Measurements from ENCODE around the gene SCG5. TPM values are rescaled to one million over a fixed set of nuclear protein-coding genes. Genes with fewer than 3 reads are reported as not detected.

SCG5 gene
- total RNA-seq, 1 experiment from 2014 or later, result 0.52 TPM

DNA sequence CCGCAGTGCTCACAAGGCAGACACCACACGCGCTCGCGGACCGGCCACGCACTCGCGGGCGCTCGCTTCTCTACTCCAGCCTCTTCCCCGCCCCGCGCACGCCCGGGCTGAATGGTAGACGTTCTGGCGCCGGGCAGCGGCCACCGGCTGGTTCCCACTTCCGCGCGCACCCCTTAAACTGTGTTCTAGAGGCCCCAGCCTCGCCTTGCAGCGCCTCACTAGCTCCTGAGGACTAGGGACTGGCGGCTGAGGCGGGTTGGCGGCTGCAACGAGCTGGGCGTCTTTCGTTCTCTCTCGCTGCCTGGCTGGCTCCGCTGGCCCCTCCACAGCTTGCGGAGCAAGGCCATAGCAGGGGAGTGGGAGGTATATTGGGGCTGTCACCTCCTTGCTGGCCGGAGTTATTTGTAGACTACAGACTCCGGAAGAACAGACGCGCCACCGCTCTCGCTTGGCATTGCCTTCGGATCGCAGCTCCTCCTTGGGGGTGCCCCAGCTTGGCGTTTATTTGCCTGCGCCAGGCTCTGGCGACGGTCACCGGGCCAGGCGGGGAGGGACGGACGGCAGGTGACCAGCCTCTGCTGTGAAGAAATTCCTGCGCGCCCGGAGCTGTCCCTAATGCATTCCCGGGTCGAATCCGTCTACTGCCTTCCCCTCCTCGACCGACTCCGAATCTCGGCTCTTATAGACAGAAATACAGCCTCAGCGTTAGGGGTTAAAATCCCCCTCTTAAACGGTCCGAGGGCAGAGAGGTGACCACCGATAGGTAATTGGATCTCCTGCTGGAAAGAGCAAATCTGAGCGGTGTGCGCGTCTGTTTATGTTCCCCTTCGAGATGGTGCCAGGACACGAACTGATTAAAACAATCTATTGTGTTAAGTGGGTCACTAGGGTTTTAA is 77.6 kb downstream of the SCG5 start:
- DNase-seq (ENCODE audit: extremely low read depth, low read depth), result no peak

DNA sequence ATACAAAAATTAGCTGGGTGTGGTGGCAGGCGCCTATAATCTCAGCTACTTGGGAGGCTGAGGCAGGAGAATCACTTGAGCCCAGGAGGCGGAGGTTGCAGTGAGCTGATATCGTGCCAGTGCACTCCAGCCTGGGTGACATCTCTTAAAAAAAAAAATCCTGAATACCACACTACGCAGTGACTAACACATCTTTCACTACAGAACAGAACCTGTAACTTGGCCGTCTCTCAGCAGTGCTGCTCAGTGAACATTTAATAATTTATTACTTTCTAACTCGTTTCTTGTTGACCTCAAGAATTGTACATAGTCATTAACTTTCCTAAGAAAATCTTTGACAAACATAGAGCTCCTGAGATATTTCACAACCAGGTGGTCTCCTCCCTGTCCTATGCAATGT is 80.1 kb downstream of the SCG5 start:
- no peak for DNase-seq (ENCODE audit: extremely low read depth, low read depth)

- no peak for DNase-seq (ENCODE audit: extremely low read depth, low read depth)
Measured at GRCh38 chr15:32722136-32722535, 80.6 kb downstream of the SCG5 start.

- DNase-seq (ENCODE audit: extremely low read depth, low read depth), result no peak
Measured at GRCh38 chr15:32723171-32723948, 81.8 kb downstream of the SCG5 start.

- DNase-seq (ENCODE audit: extremely low read depth, low read depth), result no peak
Measured at GRCh38 chr15:32729700-32730395, 88.3 kb downstream of the SCG5 start.

GRCh38 chr15:32730677-32731654 is 89.5 kb downstream of the SCG5 start:
- no peak for DNase-seq (ENCODE audit: extremely low read depth, low read depth)

- no peak for DNase-seq (ENCODE audit: extremely low read depth, low read depth)
Measured at GRCh38 chr15:32732574-32733157, 91.2 kb downstream of the SCG5 start.

DNA sequence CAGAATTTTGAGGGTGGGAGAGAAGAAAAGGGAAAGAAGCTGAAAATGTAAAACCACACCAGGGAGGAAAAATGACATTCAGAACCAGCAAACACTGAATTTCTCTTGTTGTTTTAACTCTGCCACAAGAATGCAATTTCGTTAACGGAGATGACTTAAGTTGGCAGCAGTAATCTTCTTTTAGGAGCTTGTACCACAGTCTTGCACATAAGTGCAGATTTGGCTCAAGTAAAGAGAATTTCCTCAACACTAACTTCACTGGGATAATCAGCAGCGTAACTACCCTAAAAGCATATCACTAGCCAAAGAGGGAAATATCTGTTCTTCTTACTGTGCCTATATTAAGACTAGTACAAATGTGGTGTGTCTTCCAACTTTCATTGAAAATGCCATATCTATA is 91.8 kb downstream of the SCG5 start:
- no peak for DNase-seq (ENCODE audit: extremely low read depth, low read depth)

GRCh38 chr15:32735989-32736700 is 94.6 kb downstream of the SCG5 start:
- DNase-seq (ENCODE audit: extremely low read depth, low read depth), result no peak

- DNase-seq (ENCODE audit: extremely low read depth, low read depth), result no peak
Measured at GRCh38 chr15:32736701-32737061, 95.2 kb downstream of the SCG5 start.

- no peak for DNase-seq (ENCODE audit: extremely low read depth, low read depth)
Measured at GRCh38 chr15:32737304-32737703, 95.8 kb downstream of the SCG5 start.

- no peak for DNase-seq (ENCODE audit: extremely low read depth, low read depth)
Measured at GRCh38 chr15:32738666-32739065, 97.2 kb downstream of the SCG5 start.

GRCh38 chr15:32739522-32740063 is 98.1 kb downstream of the SCG5 start:
- no peak for DNase-seq (ENCODE audit: extremely low read depth, low read depth)

- DNase-seq (ENCODE audit: extremely low read depth, low read depth), result no peak
Measured at GRCh38 chr15:32743411-32744140, 102.1 kb downstream of the SCG5 start.

DNA sequence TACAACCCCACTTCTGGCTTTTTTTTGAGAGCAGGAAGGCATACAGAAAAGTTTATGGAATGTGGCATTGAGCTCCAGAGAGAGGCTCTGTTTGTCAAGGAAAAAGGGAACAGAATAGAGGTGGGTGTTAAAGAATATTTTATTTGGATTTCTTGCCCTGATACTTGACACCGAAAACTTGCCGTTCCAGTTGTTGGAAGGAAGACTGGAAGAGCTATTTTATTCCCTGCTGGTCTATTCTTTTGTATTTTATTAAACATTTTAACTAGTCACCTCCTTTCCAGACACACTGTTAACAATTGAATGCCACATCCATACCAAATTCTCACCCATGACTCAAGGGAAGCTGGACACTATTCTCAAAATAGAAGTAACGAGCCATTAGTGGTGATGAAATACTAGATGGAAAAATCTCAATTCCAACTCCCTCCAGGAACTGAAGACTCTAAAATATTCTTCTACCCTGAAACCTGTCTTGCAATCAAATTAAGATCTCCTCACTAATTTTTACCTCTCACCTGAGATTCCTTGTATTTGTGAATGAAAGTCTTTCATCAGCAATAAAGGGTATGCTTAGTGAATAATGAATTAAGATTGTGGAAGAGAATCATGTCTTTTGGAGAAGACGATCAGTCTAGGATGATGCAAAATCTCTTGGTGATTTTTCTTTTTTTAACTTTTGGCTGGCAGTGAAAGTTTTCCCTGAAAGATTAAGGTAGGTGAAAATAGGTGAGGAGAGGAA is 104.8 kb downstream of the SCG5 start:
- DNase-seq (ENCODE audit: extremely low read depth, low read depth), result no peak
